ENCODE measurements around the gene PVALEF.

DNA sequence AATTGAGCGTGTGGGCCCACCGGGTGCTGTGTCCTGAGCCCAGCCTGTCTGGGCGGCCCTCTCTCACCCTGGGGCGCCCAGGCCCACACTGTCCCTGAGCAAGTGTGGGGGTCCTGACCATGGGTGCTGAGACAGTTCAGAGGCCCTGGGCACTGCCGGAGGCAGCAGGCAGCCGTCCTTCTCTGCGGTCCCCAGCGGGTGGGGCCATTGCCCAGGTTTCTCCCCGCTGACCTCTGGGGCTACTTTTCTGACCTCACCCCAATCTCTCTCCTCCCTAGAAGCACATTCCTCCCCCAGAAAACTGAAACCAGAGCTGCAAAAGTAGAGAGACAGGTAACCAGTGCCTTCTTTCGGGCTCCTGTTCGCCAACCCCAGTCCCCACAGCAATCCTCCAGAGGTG is 36.0 kb upstream of the PVALEF start:
- TF ChIP-seq TAF1 (IDR thresholded peaks at IDR 0.05; ENCODE audit: low read depth) = no peak
- no peak for TF ChIP-seq EGR1 (IDR thresholded peaks at IDR 0.05)
- TF ChIP-seq YY1 (IDR thresholded peaks at IDR 0.05; ENCODE audit: low read depth) = no peak

All from Ishikawa (cell line).